Testis (tissue), 2 donors: ENCODE measurements around the gene CACNA1D.

Experiments used
- POLR2A ChIP-seq: fragments of 450-650 bp; IDR thresholded peaks from one replicate; pipeline ENCODE4 v1.6.1; 2017; ENCODE audit warnings: antibody characterized with exemption, mild to moderate bottlenecking, moderate library complexity
- TF ChIP-seq, protein P1 (sequence below), 3 experiments: fragments of 450-650 bp in 2 of 3; fragments of 200-600 bp in 1 of 3; sonication (generic) in 1 of 3; IDR thresholded peaks; one replicate each; pipeline ENCODE4 v1.5.1; 2016 to 2019; ENCODE audit warnings: antibody characterized with exemption in 3 of 3, mild to moderate bottlenecking in 2 of 3, moderate library complexity in 1 of 3

DNA sequence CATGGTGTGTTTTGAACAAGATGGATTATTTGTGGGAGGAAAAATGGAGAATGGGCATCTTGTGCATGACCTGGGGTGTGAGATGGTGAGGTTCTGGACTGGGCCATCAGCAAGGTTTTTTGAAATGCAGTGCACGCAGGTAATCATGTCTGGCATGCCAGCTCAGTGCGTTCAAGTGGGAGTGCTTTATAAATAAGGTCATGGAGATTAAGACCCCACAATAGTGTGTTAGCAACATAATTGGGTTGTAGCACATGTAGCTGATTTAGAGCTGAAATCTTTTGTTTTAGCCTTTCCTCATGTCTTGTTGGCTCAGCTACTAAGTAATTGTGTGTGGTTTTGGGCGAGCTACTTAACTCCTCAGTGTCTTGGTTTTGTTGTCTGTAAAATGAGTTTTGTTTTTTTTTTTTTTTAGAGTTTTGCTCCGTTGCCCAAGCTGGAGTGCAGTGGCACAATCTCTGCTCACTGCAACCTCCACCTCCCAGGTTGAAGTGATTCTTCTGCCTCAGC, 3.9 kb upstream of the CACNA1D start:
- TF ChIP-seq, protein P1, sequence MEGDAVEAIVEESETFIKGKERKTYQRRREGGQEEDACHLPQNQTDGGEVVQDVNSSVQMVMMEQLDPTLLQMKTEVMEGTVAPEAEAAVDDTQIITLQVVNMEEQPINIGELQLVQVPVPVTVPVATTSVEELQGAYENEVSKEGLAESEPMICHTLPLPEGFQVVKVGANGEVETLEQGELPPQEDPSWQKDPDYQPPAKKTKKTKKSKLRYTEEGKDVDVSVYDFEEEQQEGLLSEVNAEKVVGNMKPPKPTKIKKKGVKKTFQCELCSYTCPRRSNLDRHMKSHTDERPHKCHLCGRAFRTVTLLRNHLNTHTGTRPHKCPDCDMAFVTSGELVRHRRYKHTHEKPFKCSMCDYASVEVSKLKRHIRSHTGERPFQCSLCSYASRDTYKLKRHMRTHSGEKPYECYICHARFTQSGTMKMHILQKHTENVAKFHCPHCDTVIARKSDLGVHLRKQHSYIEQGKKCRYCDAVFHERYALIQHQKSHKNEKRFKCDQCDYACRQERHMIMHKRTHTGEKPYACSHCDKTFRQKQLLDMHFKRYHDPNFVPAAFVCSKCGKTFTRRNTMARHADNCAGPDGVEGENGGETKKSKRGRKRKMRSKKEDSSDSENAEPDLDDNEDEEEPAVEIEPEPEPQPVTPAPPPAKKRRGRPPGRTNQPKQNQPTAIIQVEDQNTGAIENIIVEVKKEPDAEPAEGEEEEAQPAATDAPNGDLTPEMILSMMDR (IDR thresholded peaks at IDR 0.05), result no peak
- no peak for TF ChIP-seq POLR2A
